ENCODE data around the gene CERS6.

Gene CERS6

DNA sequence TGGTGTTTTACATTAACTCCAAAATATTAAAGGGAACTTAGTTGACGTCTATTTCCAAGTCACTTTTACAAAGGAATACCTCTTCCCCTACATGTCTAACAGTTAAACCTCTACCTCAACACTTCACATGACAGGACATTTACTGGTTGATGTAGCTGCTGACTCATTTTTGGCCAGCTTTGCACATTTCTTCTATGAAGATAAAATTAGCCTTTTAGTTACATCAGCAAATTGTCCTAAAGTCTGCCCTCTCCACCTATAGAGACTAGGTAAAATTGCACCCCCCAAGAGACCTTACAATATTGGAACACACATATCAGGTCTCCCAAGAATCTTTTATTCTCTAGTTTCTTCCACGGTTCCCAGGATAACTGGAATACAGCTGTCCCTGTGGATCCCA, 10.1 kb upstream of the CERS6 start:
- DNase-seq, result no peak

DNA sequence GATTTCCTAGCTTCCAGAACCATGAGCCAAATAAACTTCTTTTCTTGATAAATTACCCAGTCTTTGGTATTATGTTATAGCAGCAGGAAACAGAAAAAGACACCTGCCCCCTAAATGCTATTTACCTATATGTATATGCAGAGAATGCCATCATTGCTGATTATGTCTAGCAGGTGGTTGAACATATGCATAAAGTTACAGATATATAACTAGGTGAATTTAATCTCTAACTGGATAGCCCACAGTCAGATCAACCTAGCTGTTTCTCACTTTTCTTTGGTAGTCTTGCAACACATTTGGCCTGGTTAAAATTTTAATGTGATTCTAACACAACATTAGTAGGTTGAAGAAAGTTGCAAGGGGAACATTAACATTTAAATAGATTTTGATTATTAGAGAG, 7.1 kb upstream of the CERS6 start:
- DNase-seq, result no peak

DNA sequence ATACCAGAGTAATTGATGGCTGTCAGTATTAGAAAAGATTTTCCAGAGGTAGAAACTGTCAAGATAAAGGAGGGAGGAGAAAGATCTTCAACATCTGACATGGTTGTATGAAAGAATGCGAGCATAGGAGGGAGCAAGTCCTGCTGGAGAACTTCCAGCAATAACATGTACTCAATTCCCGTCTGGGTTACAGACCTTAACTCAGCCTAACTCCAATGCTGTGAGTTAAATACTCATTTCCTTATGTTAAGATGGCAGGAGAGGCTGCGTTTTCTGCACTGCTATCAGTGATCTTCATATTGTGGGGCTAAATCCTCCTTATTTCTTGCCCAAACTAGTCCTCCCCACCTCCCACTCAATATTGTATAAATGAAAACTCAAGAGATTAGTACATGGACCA, 6.7 kb upstream of the CERS6 start:
- no peak for DNase-seq

DNA sequence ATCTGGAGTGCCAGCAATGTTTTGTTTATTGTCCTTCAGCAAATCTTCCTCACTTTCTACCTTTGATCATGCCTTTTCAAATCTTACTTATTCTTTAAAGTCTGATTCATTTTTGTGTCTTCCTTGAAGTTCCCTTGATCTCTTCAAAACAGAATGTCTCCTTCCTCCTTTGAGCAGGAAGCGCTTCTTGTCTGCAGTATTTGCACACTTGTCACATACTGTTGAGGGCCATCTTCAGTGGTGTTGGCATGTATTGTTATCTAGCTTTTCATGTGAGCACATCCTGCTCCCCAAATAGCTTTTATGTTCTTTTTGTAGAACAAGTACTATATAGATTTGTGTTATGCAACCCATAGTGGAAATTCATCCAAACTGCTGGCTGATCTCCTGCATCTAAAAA, 5.9 kb upstream of the CERS6 start:
- DNase-seq, result no peak

DNA sequence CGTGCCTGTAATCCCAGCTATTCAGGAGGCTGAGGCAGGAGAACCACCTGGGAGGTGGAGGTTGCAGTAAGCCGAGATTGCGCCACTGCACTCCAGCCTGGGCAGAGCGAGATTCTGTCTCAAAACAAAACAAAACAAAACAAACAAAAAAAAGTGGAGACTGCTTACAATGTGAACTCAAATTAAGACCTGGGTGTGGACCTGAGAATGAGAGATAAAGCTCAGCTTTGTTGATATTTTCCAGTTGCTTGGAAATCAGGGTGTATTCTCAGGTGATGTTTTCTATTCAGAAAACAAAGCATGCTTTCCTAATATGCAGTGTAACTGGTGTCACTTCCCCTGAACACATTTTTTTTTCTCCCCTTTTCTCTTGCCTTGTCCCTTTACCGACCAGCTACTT, 5.3 kb upstream of the CERS6 start:
- DNase-seq, result no peak

DNA sequence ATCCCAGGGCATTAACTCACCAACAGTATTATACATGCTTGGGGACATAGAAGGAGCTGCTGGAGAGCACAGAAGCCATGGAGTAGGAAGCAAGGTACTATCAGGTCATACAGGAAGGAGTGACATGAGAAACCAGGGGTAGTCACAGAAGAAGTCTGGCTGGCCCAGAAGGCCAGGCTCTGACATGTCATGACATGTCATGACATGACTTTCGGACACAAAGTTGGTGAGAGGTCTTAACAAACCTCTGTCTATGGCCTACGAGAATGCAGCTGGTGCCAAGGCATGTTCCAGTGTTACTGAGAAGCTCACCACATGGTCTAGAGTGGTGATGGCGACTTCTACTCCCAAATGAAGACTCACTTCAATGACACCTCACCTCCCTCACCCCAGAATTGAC, 3.3 kb upstream of the CERS6 start:
- no peak for DNase-seq

DNA sequence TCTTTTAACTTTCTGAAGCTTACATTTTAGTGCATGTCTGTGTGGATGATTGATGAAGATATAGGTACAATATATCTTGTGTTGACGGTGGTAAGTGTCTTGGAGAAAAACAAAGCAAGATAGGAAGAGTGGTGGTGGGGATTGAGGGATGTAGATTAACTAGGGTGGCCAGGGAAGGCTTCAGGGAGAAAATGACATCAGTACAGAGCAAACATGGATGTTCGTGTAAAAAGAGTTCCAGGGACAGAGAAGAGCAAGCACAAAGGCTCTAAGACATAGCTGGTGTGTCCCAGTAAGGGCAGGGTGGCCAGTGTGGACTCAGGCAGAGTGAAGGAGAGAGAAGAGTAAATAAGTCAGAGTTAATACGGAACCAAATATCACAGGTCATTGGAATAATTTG, 2.7 kb upstream of the CERS6 start:
- DNase-seq, result no peak

DNA sequence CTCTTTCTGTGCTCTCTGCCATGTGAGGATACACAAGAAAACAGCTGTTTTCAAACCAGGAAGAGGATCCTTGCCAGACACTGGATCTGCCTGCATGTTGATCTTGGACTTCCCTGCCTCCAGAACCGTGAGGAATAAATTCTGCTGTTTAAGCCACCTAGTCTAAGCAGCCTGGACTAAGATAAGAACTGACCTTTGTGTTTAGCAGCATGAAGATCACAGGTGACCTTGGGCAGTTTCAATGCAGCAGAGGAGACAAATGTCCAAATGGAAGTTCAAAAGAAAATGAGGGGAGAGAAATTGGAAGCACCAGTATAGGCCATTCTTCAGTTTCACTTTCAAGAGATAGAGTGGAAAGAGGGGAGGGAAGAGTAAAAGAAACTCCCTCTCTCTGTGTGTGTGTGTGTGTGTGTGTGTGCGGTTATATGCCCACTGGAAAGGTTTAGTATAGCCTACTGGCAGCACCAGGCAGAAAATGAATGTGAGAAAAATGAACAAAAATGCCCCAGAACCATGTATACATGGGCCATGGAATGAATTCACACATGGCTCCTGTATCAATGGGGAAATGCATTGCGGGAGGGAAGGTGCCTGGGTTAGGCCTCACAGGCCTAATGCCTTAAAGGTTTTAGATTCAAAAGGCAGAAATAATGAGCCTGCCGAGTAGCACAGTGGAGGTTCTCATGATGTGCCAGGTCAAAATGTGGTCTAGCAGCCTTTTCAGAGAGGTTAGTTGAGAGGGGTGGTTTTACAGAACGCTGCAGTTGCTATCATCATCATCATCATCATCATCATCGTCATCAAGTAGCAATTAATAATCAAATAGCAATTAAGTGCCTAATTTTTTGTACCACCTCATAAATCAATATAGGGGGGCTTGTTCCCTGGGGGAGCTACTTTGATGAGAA, 1.1 kb upstream of the CERS6 start:
- no peak for DNase-seq

DNA sequence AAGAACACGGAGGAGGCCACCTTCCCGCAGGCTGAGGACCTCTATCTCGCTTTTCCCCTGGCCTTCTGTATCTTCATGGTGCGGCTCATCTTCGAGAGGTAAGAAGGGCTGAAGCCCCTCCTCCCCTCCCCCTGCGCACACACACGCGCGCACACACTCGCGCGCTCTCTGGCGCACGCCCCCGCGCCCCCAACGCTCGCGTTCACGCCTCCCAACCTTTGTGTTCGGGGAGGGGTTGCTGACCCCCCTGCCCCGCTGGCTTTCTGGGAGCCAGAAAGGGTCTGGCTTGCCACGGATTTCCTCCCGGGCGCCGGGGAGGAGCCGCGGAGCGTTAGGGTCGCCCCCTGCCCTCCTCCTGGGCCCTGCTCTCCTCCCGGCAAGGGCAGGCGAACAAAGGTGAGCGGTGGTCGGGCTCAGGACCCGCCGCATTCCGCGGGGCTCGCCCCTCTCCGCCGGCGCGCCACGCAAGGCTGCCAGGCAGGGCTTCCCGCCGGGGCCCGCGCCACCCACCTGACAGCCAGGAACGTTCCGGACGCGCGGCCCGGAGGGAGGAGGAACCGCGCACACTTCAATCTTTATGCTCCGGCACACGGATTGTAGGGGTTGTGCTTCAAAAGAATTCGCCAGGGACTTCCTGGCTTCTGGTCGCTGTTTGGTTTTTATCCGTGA, 583 bp downstream of the CERS6 start:
- no peak for DNase-seq

DNA sequence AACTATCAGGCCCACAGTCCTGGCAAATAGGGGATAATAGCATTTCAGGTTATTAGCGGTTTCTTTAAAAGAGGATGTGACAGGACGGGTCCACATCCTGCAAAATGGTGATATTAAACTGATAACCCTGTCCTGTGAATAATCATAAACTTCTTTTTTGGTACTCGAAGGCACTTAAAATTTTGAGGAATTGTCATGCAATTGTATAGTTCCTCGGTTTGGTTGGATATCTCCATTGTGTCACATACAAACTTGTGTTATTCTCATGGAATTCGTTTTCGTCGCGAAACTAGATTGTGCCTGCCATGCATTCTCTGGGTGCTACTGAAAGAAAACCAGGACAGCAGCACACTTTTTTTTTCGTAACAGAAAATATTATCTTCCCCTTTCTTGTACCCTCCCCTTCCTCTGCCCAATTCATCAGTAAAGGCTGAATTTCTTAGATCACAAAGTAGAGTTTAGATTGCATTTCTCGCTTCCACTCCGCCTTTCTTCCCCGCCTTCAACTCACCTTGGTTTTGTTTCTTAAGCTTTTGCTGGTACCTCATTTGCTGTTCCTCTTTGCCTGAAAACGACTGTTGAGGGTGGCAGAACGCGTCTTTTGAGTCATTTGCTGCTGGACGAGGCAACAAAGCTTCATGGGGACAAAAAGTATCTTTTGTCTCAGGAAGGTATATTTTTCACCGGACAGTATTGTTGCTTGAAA, 1.3 kb downstream of the CERS6 start:
- no peak for DNase-seq

DNA sequence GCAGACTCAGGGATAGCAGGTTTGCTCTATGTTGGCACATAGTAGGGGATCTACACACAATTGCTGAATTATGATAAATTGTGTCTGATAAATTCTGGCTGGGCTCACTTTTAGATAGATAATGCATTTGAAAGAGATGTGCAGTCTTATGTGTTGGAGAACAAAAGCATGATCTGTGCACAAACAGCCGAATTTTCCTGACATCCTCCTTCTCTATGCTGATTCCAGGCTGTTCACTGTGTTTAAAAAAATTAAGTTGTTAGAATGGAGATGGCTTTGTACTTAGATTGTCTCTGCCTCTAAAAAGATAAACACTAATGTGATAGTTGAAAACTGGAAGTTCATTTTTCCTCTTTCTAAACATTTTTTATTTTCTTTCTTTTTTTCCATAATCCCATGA, 2.1 kb downstream of the CERS6 start:
- no peak for DNase-seq

DNA sequence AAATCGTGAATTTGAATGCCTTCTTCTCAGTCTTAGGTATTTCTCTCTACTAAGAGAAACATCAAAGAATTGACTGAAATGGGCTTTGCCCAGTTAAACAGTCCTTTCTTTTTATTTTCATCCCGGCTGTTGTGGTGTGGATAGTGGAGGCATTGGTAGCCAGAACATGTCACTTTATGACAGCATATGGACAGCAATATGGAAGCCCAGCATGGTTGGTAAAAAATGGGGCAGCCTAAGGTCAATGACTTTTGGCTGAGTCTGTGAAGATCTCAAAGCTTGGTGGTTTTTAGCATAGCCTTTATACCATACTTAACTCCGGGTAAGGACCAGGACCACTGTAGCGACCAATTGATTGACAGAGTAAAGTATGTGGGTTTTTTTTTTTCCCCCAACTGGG, 3.2 kb downstream of the CERS6 start:
- no peak for DNase-seq

DNA sequence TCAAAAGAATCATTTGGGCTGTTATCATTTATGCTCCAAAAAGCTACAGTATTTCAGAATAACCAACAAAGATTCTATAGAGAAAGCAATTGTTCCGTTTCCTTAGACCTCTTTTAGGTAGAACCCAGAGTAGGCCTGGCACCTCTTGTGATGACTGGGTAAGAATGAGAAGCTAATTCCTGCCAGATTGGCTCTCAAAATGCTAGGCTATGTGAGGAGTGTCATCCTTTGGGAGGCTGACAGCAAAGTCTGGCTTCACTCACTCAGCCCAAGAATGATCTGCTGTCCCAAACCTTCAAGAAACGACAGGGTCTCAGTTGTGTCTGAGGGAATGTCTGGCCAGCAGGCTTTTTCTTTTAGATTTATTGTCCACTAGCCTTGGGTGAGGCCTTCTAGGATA, 4.5 kb downstream of the CERS6 start:
- no peak for DNase-seq

DNA sequence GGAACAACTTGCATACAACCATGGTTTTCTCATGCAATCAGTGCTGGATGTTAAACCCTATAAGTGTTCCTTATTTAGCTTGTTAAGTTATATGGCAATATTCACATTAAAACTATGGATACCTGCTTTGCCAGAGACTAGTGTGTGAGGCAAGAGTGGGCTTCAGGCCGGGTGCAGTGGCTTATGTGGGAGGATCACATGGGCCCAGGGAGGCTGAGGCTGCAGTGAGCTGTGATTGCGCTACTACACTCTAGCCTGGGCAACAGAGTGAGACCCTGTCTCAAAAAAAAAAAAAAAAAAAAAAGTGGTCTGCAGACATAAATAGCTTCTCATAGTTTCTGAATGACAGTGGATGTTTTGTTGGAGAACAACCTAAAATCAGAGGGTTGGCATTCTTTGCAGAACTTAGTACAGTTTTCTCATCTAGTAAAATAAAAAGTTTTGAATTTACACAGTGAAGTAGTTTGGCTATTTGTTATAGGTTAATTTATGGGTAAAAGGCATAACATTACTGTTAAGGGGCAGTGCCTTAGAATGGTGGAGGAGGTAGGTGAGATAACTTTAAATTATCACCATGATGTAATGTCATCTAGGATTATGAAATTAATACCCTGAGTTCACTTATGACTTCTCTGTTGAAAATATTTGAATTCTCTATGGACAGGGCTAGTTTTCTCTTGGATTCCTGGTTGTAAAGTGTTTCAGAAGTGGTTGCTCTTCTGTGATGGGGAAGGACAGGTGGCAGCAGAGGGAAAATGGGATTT, 5.3 kb downstream of the CERS6 start:
- no peak for DNase-seq

DNA sequence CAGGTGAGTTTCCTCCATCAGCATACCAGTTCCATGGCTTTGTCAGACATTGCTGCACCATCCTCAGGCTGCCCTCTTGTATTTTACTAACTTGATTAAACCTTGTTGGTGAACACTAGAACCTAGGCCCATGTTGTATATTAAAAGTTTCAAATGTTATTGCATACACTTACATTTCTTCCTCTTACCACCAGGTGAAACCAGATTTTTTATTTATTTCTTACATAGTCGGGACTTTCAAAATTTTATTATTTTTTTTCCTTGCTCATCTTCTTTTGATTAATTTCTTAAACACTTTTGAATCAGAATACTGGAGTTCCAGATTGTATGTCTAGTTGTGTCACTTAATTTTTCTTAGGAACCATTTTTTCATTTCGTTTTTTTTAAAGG, 5.9 kb downstream of the CERS6 start:
- DNase-seq, result no peak

DNA sequence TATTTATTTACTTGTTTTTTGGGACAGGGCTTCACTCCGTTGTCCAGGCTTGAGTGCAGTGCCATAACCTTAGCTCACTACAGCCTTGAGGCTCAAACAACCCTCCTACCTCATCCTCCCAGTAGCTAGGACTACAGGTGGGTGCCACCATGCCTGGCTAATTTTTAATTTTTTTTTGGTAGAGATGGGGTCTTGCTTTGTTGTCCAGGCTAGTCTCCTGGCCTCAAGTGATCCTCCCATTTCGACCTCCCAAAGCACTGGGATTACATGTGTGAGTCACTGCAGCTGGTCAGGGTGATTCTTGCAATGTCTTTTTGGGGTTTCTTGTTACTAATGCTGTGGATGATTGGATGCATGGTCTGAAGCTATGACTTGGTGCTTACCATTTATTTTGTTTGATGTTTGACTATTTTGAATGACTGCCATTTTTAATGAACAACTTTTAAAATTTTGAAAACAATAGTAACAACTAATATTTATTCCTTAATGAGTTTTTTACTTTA, 6.5 kb downstream of the CERS6 start:
- no peak for DNase-seq

DNA sequence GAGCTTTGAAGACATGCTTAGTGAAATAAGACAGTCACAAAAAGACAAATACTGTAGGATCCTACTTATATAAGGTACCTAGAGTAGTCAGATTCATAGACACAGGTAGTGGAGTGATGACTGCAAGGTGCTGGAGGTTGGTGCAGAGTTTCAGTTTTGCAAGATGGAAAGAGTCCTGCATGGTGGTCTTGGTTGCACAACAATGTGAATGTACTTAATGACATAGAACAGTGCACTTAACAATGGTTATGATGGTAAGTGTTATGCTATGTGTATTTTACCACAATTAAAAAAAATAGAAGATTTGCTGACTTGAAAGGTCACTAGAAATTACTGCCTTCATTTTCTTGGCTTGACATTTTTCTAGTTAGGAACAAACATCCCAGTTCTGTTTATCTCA, 9.5 kb downstream of the CERS6 start:
- no peak for DNase-seq

DNA sequence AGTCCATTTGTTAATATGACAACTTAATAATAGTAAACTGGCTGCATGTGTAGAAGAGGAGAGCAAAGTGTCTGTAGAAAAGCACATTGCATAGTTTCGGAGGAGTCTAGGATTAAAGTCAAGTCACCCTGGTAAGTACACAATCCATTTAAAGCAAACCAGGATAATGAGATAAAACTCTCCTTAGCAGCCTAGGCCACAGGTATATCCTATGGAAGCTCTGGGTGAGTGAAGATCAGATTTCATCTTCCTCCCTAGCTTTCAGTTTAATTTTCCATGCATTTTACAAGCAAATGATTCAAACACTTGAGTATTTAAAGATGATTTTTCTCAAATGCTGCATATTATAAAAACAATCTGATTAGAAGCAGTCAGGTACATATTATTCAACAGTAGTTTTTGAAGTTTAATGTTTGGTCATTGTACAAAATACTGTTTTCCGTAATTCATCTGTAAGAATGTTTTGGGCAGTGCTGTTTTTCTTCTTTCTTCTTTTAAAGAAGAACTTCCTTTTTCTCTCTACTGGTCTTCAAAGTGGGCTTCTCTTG, 10.2 kb downstream of the CERS6 start:
- no peak for DNase-seq

DNA sequence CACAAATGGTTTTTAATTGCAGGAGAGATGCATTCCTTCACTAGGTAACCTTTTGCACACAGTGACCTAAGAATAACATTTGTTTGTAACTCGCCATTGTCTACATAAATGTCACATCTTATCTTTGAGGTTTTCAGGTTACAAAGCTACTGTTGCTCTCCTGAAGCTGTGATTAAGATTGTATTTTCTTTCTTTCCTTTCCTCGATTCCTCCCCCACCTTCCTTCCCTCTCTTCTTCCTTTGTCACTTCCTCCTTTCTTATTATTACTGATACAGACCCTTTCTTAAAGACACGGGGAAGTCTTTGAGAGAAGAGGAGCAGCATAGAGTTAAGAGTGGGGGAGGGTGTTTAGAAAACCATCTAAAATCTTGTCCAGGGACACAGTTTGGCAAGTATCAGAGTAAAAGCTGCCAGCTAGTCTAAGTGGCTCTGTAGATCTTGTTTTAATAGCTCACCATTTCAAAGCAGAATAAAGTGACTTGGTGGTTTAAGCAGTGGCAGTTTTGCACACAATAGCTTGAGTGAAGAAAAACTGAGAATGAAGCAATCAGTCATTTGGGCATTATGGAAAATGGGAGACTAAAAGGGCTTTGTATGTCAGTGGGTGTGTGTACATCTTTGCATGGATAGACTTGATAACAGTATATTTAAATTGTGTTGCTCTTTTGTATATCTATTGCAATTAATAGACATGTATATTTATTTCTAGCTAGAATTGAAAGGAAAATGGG, 10.9 kb downstream of the CERS6 start:
- peak; percentile 14 for DNase-seq

DNA sequence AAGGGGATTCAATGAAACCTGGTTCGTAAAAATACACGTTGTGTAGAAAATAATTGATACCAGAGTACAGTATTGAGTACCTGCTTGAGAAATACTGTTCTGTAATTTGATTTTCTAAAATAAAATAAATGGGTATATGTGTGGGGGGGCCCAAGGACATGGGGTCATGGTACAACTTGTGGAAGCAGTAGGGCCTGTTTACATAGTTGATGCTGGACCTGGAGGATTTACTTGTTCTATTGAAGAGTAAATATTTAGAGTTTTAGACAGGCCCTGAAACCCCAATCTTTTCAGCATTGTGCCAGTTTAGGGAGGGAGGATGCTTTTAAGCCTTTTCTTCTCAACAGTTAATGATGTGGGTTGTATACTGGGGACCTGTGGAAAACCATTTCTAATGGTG, 11.7 kb downstream of the CERS6 start:
- no peak for DNase-seq

DNA sequence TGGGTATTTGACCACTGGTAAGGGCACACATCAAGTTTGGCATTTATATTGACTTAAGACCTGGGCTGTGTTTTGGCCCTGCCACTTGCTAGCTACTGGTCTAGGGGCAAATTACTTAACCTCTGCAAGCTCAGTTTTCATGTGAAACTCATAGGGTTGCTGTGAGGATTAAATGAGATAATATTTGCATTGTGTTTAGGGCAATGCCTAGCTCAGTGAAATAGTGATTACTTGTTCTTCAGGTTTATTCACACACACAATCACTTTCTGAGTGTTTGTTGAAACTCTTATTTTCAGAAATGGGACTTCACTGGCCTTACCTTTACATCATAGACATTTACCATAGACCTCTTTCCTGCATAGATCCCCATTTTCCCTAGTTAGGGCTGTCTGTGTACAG, 12.3 kb downstream of the CERS6 start:
- no peak for DNase-seq
